IMR-90 (cell line): ENCODE data around the gene SLC25A25. TPM values are rescaled to one million over a fixed set of nuclear protein-coding genes. Genes with fewer than 3 reads are reported as not detected.
"Not testable (repeated sequence)": the region's sequence is repeated elsewhere in the genome, so short reads cannot be mapped to it uniquely, and the experiment has no call there.

Experiments
- ATAC-seq: fragments of 200-7000 bp; cut with Tn5 transposase; 2 replicates; pipeline ENCODE4 v1.9.1; 2020; ENCODE audit warnings: low read depth, mild to moderate bottlenecking, moderate library complexity
- BruUV-seq: library from RNA; stranded (reverse); fragments of 400-500 nt; replicated peaks from 2 replicates; lab custom pipeline; 2021; lab: Mats Ljungman, UMichigan
- CTCF ChIA-PET: fragments of 300-600 bp; formaldehyde crosslinking; extraction: SDS; loops from one replicate; lab custom pipeline; 2021; ENCODE audit warnings: antibody characterized with exemption; lab: Yijun Ruan, JAX
- POLR2A ChIA-PET: fragments of 300-600 bp; sonication (Branson Sonifier 250); formaldehyde crosslinking; loops from one replicate; lab custom pipeline; 2022; ENCODE audit warnings: antibody characterized with exemption; ENCODE audit not compliant: unreplicated experiment; lab: Charles Lee
- DNase-seq: peaks from one replicate; pipeline ENCODE4 v3.0.0; 2013
- H2AFZ ChIP-seq: replicated peaks from 2 replicates; pipeline ENCODE3; 2013; ENCODE audit warnings: low read length, mild to moderate bottlenecking; ENCODE audit not compliant: poor library complexity
- H2AK5ac ChIP-seq: 2 replicates; pipeline ENCODE4 v1.6.1; 2013; ENCODE audit warnings: low read depth, low read length, inconsistent platforms
- H2AK9ac ChIP-seq: replicated peaks from 2 replicates; pipeline ENCODE3; 2013; ENCODE audit warnings: mild to moderate bottlenecking, low read depth, low read length, moderate library complexity; ENCODE audit not compliant: poor library complexity
- H2BK120ac ChIP-seq: 2 replicates; pipeline ENCODE4 v1.6.1; 2013; ENCODE audit warnings: low read depth, low read length, inconsistent platforms
- H2BK15ac ChIP-seq: 3 replicates; pipeline ENCODE4 v1.6.1; 2013; ENCODE audit warnings: low read depth, low read length, inconsistent platforms
- H2BK20ac ChIP-seq: 2 replicates; pipeline ENCODE4 v1.6.1; 2013; ENCODE audit warnings: low read depth, mild to moderate bottlenecking, inconsistent platforms, low read length, moderate library complexity
- H2BK5ac ChIP-seq: 2 replicates; pipeline ENCODE4 v1.6.1; 2013; ENCODE audit warnings: mild to moderate bottlenecking, low read depth, low read length, inconsistent platforms; ENCODE audit not compliant: poor library complexity, severe bottlenecking
- H3K14ac ChIP-seq: replicated peaks from 2 replicates; pipeline ENCODE4 v1.6.1; 2013; ENCODE audit warnings: low read depth, low read length, inconsistent platforms
- H3K18ac ChIP-seq: 2 replicates; pipeline ENCODE4 v1.6.1; 2013; ENCODE audit warnings: low read depth, low read length, control low read depth
- H3K23ac ChIP-seq: 2 replicates; pipeline ENCODE4 v1.6.1; 2013; ENCODE audit warnings: low read depth, low read length, inconsistent platforms
- H3K27ac ChIP-seq: 2 replicates; pipeline ENCODE4 v1.5.1; 2013; ENCODE audit warnings: mild to moderate bottlenecking, control low read depth, low read length; ENCODE audit not compliant: insufficient read depth
- H3K27me3 ChIP-seq: 2 replicates; pipeline ENCODE4 v1.6.1; 2013; ENCODE audit warnings: low read length; ENCODE audit not compliant: control insufficient read depth, insufficient read depth
- H3K36me3 ChIP-seq: 2 replicates; pipeline ENCODE4 v1.6.1; 2013; ENCODE audit warnings: low read length, mixed read lengths; ENCODE audit not compliant: control insufficient read depth, insufficient read depth
- H3K4ac ChIP-seq: 2 replicates; pipeline ENCODE4 v1.6.1; 2013; ENCODE audit warnings: low read depth, low read length, inconsistent platforms
- H3K4me1 ChIP-seq: 2 replicates; pipeline ENCODE4 v1.6.1; 2013; ENCODE audit warnings: low read length, mixed read lengths; ENCODE audit not compliant: control insufficient read depth, insufficient read depth
- H3K4me2 ChIP-seq: 2 replicates; pipeline ENCODE4 v1.6.1; 2013; ENCODE audit warnings: low read depth, mild to moderate bottlenecking, control low read depth, low read length, moderate library complexity
- H3K4me3 ChIP-seq: 2 replicates; pipeline ENCODE4 v1.5.1; 2013; ENCODE audit warnings: low read depth, mild to moderate bottlenecking, control low read depth, low read length, moderate library complexity; ENCODE audit not compliant: insufficient read depth
- H3K56ac ChIP-seq: 2 replicates; pipeline ENCODE4 v1.6.1; 2013; ENCODE audit warnings: low read length, inconsistent platforms; ENCODE audit not compliant: insufficient read depth; ENCODE audit errors: extremely low read depth
- H3K79me1 ChIP-seq, 2 experiments: 2 replicates each; pipeline ENCODE4 v1.6.1; 2013; ENCODE audit warnings: low read length in 2 of 2, inconsistent platforms in 1 of 2, low read depth in 1 of 2
- H3K9ac ChIP-seq: 2 replicates; pipeline ENCODE4 v1.6.1; 2013; ENCODE audit warnings: low read depth, low read length, control low read depth
- H3K9me1 ChIP-seq: 2 replicates; pipeline ENCODE4 v1.6.1; 2013; ENCODE audit warnings: low read length, inconsistent platforms; ENCODE audit not compliant: insufficient read depth
- H3K9me3 ChIP-seq: 2 replicates; pipeline ENCODE4 v1.6.1; 2013; ENCODE audit warnings: low read length; ENCODE audit not compliant: control insufficient read depth, insufficient read depth
- H4K20me1 ChIP-seq: 2 replicates; pipeline ENCODE4 v1.6.1; 2013; ENCODE audit warnings: low read length, inconsistent platforms; ENCODE audit not compliant: insufficient read depth
- H4K5ac ChIP-seq: 2 replicates; pipeline ENCODE4 v1.6.1; 2013; ENCODE audit warnings: mild to moderate bottlenecking, low read depth, low read length, control low read depth
- H4K8ac ChIP-seq, 2 experiments: 2 replicates each; pipeline ENCODE4 v1.6.1; 2013; ENCODE audit warnings: low read depth in 2 of 2, low read length in 2 of 2, control low read depth in 1 of 2, inconsistent platforms in 1 of 2
- H4K91ac ChIP-seq: 2 replicates; pipeline ENCODE4 v1.6.1; 2013; ENCODE audit warnings: low read depth, low read length, inconsistent platforms; ENCODE audit not compliant: insufficient read depth
- WGBS, 2 experiments: methylation state at CpG; one replicate each; pipeline versions ENCODE4 v1.1.5 to v1.1.7; 2013; ENCODE audit warnings: missing lambda C conversion rate in 2 of 2; ENCODE audit not compliant: insufficient read length in 1 of 2; ENCODE audit errors: extremely low coverage in 2 of 2; 5-methylcytosine and 5-hydroxymethylcytosine counted together
- dilution Hi-C: fragments of 300-500 bp; cut with HindIII; formaldehyde crosslinking; loops from one replicate; pipeline ENCODE4 v1.14.3; 2018; ENCODE audit warnings: low sequenced_read_pairs; ENCODE audit not compliant: unreplicated experiment
- in situ Hi-C: fragments of 300-500 bp; cut with MboI; formaldehyde crosslinking; loops from 3 replicates; pipeline ENCODE4 v1.14.3; 2019; ENCODE audit warnings: low sequenced_read_pairs, inconsistent platforms, mixed read lengths
- intact Hi-C: fragments of 100-400 bp; cut with micrococcal nuclease; formaldehyde crosslinking; loops from 2 replicates; pipeline ENCODE4 v1.10.0; 2022
- polyA plus RNA-seq, 3 experiments: library from polyadenylated mRNA; depleted of rRNA; stranded (reverse); fragments of >200 nt; gene quantifications; 2 replicates each; pipeline ENCODE4 v1.2.3, GENCODE V29; 2012; ENCODE audit warnings: low replicate concordance in 1 of 3
- total RNA-seq: library from RNA; depleted of rRNA; stranded (reverse); fragments of >200 nt; gene quantifications from 2 replicates; pipeline ENCODE4 v1.2.3, GENCODE V29; 2012

The SLC25A25 gene
- total and polyA plus RNA-seq, 2 of the 4 experiments (the other 2 are of a cell fraction): 14.0 to 17.9 TPM

GRCh38 chr9:128129976-128130590 lies 62.1 kb downstream of the SLC25A25 start:
- H3K56ac ChIP-seq, H3K23ac ChIP-seq, H3K18ac ChIP-seq, H3K9me1 ChIP-seq, H3K27me3 ChIP-seq, H2BK20ac ChIP-seq, H2AK9ac ChIP-seq, DNase-seq, H3K4ac ChIP-seq, intact Hi-C loops, H4K91ac ChIP-seq, H3K14ac ChIP-seq, H2BK15ac ChIP-seq, BruUV-seq, H3K4me3 ChIP-seq, H3K36me3 ChIP-seq, H4K8ac ChIP-seq, H3K9ac ChIP-seq, H4K5ac ChIP-seq, H2AFZ ChIP-seq, ATAC-seq, H3K27ac ChIP-seq, in situ Hi-C loops, H2BK120ac ChIP-seq, POLR2A ChIA-PET, H2BK5ac ChIP-seq, H3K9me3 ChIP-seq, H3K4me1 ChIP-seq, H2AK5ac ChIP-seq, dilution Hi-C loops, H3K4me2 ChIP-seq: not testable (repeated sequence)
- no CpG with 5 or more reads among the region's 12 CpGs for WGBS, 2 experiments
- CTCF ChIA-PET: interaction anchor here (1.3 kb wide), 1 partner anchor 13 kb away, joined by 3 read pairs; no protein-coding TSS in a partner anchor
- H3K79me1 ChIP-seq: peaks cover 6 to 32% of the 10 kb centered on the region in 2 experiments; a peak in 3 of 4 replicates
- H4K20me1 ChIP-seq: peaks cover 12% of the 10 kb centered on the region; the same call in 1 of the 2 replicates

- Histone ChIP-seq H3K27me3 (peaks cover 13% of the 10 kb centered on the region), H3K79me1 (peaks cover 6 to 26% of the 10 kb centered on the region in 2 experiments; a peak in 3 of 4 replicates)
- H2BK120ac ChIP-seq, H3K4me3 ChIP-seq, H3K4me1 ChIP-seq, H3K9me1 ChIP-seq, H4K20me1 ChIP-seq, H3K4me2 ChIP-seq, H3K9ac ChIP-seq, CTCF ChIA-PET, dilution Hi-C loops, H2BK5ac ChIP-seq, H2AK9ac ChIP-seq, H4K91ac ChIP-seq, BruUV-seq, H3K56ac ChIP-seq, H3K14ac ChIP-seq, H3K27ac ChIP-seq, in situ Hi-C loops, H2BK15ac ChIP-seq, H3K36me3 ChIP-seq, H2BK20ac ChIP-seq, DNase-seq, H4K5ac ChIP-seq, POLR2A ChIA-PET, intact Hi-C loops, H3K9me3 ChIP-seq, H2AK5ac ChIP-seq, H3K4ac ChIP-seq, H4K8ac ChIP-seq, H2AFZ ChIP-seq, ATAC-seq, H3K23ac ChIP-seq, H3K18ac ChIP-seq: not testable (repeated sequence)
- no CpG with 5 or more reads among the region's 7 CpGs for WGBS, 2 experiments
Observed at GRCh38 chr9:128130651-128131050, 62.6 kb downstream of the SLC25A25 start.
